Urothelium cell line (cell line): ENCODE results near the gene PGGHG.
A peak's percentile ranks its signal among the peaks of the same experiment; 100 is the strongest.

ENCODE experiments used
- DNase-seq: peaks from one replicate; pipeline ENCODE4 v3.0.0; 2011; ENCODE audit warnings: low spot score, mixed read lengths
- FAIRE-seq: peaks from 2 replicates; lab custom pipeline; 2011; peaks lifted over from hg19 to GRCh38; lab: Jason Lieb, UNC

PGGHG gene

GRCh38 chr11:288478-289397 is at the start of gene PGGHG:
Gene PGGHG, plus strand, starts transcription at chr11:289126. Its CDS starts 691 bp downstream, at chr11:289817.
- FAIRE-seq (no peak), DNase-seq (peak; percentile 85)

GRCh38 chr11:240315-240714 is 48.6 kb upstream of the PGGHG start:
- FAIRE-seq, result no peak
- no peak for DNase-seq

GRCh38 chr11:241634-242033 is 47.3 kb upstream of the PGGHG start:
- no peak for DNase-seq
- no peak for FAIRE-seq

GRCh38 chr11:244376-244775 is 44.5 kb upstream of the PGGHG start:
- DNase-seq, result no peak
- no peak for FAIRE-seq

- DNase-seq (no peak), FAIRE-seq (no peak)
These were observed 39.9 kb upstream of the PGGHG start for GRCh38 chr11:249062-249461.

- no peak for FAIRE-seq
These were observed 38.7 kb upstream of the PGGHG start for GRCh38 chr11:250274-250673.

GRCh38 chr11:250740-251299 is 38.1 kb upstream of the PGGHG start:
- FAIRE-seq (no peak), DNase-seq (peak; percentile 20)

More at GRCh38 chr11:250274-250673, 38.7 kb upstream of the PGGHG start:
- DNase-seq, result no peak

- DNase-seq, result no peak
- FAIRE-seq, result no peak
These were observed 37.4 kb upstream of the PGGHG start for GRCh38 chr11:251550-251949.

GRCh38 chr11:252666-253065 is 36.3 kb upstream of the PGGHG start:
- FAIRE-seq, result no peak
- no peak for DNase-seq

- FAIRE-seq (no peak), DNase-seq (no peak)
These were observed 35.6 kb upstream of the PGGHG start for GRCh38 chr11:253160-253885.

- DNase-seq (no peak), FAIRE-seq (no peak)
These were observed 35.0 kb upstream of the PGGHG start for GRCh38 chr11:253886-254270.

GRCh38 chr11:255176-255575 is 33.8 kb upstream of the PGGHG start:
- FAIRE-seq, result no peak
- no peak for DNase-seq

- FAIRE-seq (no peak), DNase-seq (no peak)
These were observed 33.1 kb upstream of the PGGHG start for GRCh38 chr11:255816-256215.

GRCh38 chr11:256952-257737 is 31.8 kb upstream of the PGGHG start:
- no peak for FAIRE-seq
- no peak for DNase-seq

- DNase-seq (no peak), FAIRE-seq (no peak)
These were observed 31.0 kb upstream of the PGGHG start for GRCh38 chr11:257766-258493.

- no peak for DNase-seq
- no peak for FAIRE-seq
These were observed 29.5 kb upstream of the PGGHG start for GRCh38 chr11:259413-259812.

- FAIRE-seq, result no peak
These were observed 27.3 kb upstream of the PGGHG start for GRCh38 chr11:261624-262023.

GRCh38 chr11:266676-267439 is 22.1 kb upstream of the PGGHG start:
- FAIRE-seq (no peak), DNase-seq (no peak)

More at GRCh38 chr11:261624-262023, 27.3 kb upstream of the PGGHG start:
- no peak for DNase-seq

- DNase-seq, result no peak
- FAIRE-seq, result no peak
These were observed 21.4 kb upstream of the PGGHG start for GRCh38 chr11:267491-267994.
